ENCODE results near the gene ACTN1.
"Not testable (repeated sequence)": the region's sequence is repeated elsewhere in the genome, so short reads cannot be mapped to it uniquely, and the experiment has no call there.

Gene ACTN1

DNA sequence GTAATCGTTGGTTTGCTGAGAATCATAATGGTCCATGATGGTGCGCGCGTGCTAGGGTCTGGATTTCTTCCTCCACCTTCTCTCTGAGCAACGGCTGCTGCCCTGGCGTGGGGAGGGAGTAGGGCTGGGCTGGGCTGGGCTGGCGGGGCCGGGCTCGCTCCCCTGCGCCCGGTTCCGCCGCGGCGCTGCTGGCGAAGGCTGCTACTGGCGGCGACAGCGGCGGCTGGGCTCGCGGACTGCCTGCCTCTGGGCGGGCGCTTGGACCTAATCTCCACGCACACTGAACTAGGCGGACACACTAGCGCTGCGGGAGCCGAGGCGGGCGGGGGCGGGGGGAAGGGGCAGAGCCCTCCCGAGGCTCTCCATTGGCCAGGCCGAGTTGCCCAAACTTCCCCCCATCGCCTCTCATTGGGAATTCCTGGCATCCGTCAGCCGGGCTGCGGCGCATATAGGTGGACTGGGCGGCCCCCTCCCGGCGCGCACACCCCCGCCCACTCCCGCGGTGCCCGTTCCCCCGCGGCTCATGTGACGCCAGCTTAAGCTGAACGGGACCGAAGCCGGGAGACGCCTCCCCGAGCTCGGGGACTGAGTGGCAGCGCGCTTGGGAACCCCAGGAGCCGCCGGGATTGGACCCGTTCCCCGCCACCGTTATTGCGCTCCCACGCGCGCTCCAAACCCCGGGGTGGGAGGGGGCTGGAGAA, at the start of gene ACTN1:
ACTN1 (minus strand) TSS at position 282 of the 701 bp plus-strand sequence; CDS start at position 36, 246 bp downstream.
- peak; percentile 83 for TF ChIP-seq POLR2A (IDR thresholded peaks at IDR 0.05; ENCODE audit: low read depth, low read length)

DNA sequence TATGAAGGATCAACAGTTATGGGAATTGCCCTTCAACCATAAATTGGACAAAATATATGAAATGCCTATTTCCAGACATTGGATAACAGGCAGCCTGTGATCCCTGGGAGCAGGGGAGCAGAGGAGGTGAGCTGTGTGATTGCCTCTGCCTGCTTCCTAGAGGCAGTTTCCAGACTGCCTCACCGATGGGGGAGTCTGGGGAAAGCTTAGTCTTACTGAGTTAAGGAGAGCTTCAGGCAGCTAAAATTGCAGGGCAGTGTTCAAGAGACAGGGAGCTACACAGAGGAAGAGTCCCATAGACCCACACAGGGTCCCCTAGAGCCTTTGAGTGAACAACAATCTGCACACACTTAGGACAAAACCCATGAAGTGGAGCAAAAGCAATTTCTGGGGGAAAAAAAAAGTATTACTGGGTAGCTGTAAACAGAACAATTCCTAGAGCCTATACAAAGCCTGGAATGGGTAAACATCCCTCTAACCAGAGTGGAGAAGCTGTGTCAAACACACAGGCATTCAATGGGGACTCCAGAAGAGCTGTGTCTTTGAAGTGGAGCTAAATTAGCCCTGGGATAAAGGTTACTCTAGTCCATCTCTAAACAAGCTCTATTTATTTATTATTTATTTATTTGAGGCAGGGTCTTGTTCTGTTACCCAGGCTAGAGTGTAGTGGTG, 48.3 kb upstream of the ACTN1 start:
- DNase-seq (ENCODE audit: insufficient read length, low spot score) (no peak), FAIRE-seq (no peak)
- no peak for TF ChIP-seq POLR2A (IDR thresholded peaks at IDR 0.05; ENCODE audit: low read depth, low read length)

More for the DNA sequence above, at the start of gene ACTN1:
- DNase-seq (ENCODE audit: insufficient read length, low spot score) (peak; percentile 83), FAIRE-seq (no peak)

DNA sequence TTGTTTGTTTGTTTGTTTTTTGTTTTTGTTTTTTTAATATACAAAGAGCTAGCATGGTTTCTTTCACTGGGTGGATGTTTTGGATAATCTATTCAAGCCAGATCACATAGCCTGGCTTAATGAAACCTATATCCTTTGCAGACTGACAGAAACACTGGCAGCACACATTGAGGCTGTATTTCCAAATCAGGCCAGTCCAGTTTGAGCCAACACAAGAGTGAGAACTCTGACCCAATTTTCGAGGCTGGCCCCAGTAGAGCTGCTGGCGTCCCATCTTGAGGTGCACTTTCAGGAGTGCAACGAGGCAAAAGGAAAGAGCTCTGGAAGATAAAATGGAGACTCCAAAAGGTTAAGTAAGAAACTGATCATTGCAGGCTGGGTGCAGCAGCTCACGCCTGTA, 43.9 kb upstream of the ACTN1 start:
- no peak for FAIRE-seq
- DNase-seq (ENCODE audit: insufficient read length, low spot score): no peak
- TF ChIP-seq POLR2A (IDR thresholded peaks at IDR 0.05; ENCODE audit: low read depth, low read length): no peak

DNA sequence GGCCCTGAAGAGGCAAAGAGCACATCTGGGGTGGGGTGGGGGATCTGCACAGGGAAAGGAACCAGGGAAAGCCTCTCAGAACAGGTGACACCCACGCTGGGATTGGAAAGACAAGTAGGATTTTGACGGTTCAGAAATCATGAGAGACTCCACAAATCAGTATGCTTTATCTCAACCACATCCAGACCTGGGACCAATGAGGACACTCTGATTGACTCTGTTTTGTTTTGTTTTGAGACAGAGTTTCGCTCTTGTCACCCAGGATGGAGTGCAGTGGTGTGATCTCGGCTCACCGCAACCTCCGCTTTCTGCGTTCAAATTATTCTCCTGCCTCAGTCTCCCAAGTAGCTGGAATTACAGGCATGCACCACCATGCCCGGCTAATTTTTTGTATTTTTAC, 43.0 kb upstream of the ACTN1 start:
- not testable (repeated sequence) for FAIRE-seq; DNase-seq (ENCODE audit: insufficient read length, low spot score)

DNA sequence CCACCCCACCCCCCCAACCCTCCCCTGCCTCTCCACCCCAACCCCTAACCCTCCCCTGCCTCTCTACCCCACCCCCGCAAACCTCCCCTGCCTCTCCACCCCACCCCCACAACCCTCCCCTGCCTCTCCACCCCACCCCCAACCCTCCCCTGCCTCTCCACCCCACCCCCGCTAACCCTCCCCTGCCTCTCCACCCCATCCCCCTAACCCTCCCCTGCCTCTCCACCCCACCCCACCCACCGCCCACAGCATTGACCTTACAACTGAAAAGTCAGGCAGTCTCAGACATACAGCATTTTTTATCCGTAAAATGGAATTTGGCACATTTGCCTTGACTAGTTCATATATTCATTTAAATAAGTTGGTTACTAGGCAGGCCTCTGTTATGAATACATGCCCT, 38.6 kb upstream of the ACTN1 start:
- FAIRE-seq: no peak
- no peak for TF ChIP-seq POLR2A (IDR thresholded peaks at IDR 0.05; ENCODE audit: low read depth, low read length)
- DNase-seq (ENCODE audit: insufficient read length, low spot score): no peak

DNA sequence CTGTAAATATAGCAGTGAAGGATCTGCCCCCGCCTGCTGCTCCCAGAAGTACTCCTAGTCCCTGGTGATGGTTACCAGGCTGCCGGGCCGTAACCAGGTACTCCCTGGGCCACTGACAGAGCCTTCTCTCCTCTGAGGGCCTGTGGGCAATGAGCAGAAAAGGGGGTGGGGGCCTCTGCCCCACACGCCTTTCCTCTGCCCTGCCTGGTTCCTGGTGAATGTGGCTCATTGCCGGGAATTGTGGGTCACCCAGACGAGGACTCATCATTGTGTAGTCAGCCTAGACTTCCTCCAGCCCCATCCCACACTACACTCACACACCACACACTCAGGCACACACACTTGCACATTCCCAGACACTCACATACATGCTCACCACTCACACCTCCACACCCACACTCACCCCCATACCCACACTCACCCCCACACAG, 35.7 kb upstream of the ACTN1 start:
- TF ChIP-seq POLR2A (IDR thresholded peaks at IDR 0.05; ENCODE audit: low read depth, low read length): no peak
- DNase-seq (ENCODE audit: insufficient read length, low spot score): no peak
- FAIRE-seq: peak; percentile 45

DNA sequence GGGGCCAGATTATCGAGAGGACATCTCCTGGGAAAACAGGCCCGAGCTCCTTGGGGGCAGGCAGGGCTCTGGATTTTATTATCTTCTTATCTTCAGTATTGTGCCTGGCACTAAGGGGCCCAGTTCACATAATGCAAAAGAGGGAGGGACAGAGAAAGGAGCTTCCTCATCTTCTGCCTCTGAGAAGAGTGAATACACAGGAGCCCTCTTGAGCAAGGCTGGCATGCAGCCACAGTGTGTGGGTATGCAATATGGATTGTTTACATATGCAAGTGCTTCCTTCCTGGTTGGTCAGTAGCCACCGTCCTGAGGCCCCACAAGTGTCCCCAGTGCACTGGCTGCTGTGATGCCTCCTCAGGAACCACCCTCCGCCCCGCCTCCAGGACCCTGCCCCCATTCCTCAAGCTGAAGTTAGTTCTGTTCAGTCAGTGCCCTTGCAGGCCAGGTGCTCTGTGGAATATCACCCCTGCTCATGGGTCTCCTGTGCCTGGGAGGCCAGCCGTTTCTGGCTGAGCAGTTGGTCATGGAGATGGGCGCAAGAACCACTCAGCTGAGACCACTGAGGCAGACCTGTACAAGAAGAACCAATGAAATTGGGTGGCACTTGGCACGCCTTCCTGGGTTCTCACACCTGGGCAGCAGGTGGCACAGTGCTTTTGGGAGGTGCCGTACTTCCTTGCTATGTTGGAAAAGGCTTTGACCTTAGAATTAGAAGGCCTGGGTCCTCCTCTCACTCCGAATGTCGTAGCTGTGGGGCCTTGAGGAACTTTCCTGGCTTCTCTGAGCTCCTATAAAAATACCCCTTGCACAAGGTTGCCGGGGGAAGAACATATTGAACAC, 35.1 kb upstream of the ACTN1 start:
- DNase-seq (ENCODE audit: insufficient read length, low spot score): no peak
- no peak for TF ChIP-seq POLR2A (IDR thresholded peaks at IDR 0.05; ENCODE audit: low read depth, low read length)
- FAIRE-seq: no peak

DNA sequence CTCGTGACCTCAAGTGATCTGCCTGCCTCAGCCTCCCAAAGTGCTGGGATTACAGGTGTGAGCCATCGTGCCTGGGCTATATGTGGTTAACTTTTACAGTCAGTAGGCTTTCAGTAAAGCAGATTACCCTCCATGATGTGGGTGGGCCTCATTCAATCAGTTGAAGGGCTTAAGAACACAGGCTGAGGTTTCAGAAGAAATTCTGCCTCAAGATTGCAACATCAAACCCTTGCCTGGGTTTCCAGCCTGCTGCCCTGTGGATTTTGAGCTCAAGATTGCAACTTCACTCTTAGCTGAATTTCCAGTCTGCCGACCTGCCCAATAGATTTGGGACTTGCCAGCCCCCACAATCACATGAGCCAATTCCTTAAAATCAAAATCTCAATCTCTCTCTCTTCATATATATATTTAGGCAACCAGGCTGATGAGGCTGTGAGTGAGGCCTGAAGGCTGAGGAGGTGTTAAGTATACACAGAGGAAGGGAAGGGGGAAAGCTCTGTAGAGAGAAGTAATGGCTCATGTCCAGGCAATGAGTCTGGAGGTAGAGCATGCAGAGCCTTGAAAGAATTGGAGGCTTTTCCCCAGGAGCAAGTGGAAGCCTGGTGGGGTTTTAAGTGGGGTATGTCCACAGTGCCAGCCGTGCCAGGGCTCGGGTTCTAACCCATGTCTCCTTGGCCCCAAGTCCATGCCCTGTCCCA, 33.3 kb upstream of the ACTN1 start:
- no peak for DNase-seq (ENCODE audit: insufficient read length, low spot score)
- no peak for FAIRE-seq
- no peak for TF ChIP-seq POLR2A (IDR thresholded peaks at IDR 0.05; ENCODE audit: low read depth, low read length)

DNA sequence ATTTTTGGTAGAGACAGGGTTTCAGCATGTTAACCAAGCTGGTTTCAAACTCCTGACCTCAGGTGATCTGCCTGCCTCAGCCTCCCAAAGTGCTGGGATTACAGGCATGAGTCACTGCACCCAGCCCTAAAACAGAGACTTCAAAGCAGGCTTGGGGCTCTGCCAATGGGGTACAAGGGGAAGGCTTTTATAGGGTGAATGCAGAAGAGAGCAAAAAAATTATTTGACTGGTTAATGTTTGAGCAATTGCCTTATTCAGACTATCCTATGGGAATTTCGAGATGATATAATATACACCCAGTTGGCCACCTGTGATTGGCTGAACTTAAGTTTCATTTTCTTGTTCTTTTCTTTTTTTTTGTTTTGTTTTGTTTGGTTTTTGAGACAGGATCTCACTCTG, 31.5 kb upstream of the ACTN1 start:
- FAIRE-seq (no peak), DNase-seq (ENCODE audit: insufficient read length, low spot score) (no peak)
- no peak for TF ChIP-seq POLR2A (IDR thresholded peaks at IDR 0.05; ENCODE audit: low read depth, low read length)

DNA sequence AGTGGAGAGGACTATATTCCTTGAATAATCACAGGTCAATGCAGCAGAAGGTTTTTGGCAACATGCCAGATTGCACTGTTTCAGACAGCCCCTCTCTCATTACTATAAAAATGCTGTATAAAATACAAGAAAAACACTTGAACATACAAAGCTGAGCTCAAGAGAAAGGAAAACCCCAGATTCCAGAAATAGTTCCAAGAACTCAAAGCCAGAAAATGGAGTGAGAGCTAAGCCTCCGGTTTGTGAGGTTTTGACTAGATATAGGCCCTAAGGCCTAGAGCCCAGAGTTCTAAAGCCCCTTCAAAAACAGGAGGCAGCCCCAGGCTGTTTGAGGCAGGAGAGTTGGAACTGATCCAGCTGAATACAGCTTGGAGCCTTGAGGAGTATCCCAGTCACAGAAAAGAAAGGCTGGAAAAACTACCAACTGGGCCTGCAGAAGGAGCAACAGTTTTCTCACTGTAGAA, 29.4 kb upstream of the ACTN1 start:
- no peak for TF ChIP-seq POLR2A (IDR thresholded peaks at IDR 0.05; ENCODE audit: low read depth, low read length)
- FAIRE-seq (no peak), DNase-seq (ENCODE audit: insufficient read length, low spot score) (no peak)

DNA sequence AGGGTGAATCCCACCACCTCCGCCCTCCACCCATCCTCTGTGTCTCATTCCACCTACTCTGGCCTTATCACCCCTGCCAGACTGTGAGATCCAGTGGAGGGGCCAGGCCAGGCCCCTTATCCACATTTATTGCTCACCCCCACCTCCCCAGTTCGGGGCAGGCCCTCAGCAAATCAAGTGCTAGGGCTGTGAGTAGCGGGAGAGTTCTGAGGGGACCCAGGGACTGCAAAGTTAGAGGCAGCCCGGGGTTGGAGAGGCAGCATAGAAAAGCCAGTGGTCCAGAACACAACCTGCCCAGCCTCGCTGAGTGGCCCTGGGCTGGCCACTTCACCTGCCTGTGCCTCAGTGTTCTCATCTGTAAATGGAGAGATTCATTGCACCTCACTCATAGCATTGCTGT, 27.2 kb upstream of the ACTN1 start:
- no peak for TF ChIP-seq POLR2A (IDR thresholded peaks at IDR 0.05; ENCODE audit: low read depth, low read length)
- DNase-seq (ENCODE audit: insufficient read length, low spot score) (no peak), FAIRE-seq (no peak)

DNA sequence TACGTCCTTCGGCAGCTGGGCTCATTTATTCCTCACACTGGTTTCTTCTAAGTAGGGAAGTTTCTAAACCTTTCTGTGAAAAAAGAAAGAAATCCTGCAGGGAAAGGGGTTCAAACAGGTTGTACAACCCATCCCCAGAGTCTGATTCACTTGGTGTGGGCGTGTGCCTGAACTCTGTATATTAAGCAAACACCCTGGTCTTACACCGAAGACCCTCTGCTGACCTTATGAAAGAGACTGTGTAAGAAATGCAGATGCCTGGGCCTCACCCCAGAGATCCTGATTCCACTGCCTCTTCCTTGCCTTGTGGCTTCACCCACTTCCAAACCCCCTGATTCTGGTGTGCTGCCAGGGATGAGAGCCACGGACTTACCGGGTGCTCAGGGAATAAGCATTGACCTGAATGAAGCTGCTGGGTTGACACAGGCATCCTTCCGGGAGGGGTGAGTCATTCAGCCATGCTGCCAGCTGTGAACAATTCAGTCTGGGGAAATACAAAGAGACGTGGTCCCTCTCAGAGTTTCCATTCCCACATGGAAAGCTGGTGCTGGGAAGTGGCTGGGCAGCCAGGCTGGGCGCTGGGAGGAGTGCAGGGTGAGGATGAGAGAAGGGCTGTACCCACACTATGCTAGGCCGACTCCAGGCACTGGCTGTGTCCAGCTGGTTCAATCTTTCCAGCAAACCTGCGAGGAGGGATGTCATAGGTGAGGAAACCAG, 26.5 kb upstream of the ACTN1 start:
- FAIRE-seq: peak; percentile 82
- DNase-seq (ENCODE audit: insufficient read length, low spot score): peak; percentile 74
- TF ChIP-seq POLR2A (IDR thresholded peaks at IDR 0.05; ENCODE audit: low read depth, low read length): no peak
